Neural progenitor cell (in vitro differentiated cells): ENCODE measurements around the gene DNAH9.

Source experiments
- EZH2 ChIP-seq: fragments of 200-600 bp; sonication (generic); IDR thresholded peaks from 2 replicates; pipeline ENCODE4 v1.6.1; 2017; ENCODE audit warnings: antibody characterized with exemption, mild to moderate bottlenecking, moderate library complexity
- TF ChIP-seq, protein P1 (sequence below): fragments of 200-600 bp; sonication (generic); IDR thresholded peaks from 2 replicates; pipeline ENCODE4 v1.5.1; 2017; ENCODE audit warnings: antibody characterized with exemption, mild to moderate bottlenecking

DNA sequence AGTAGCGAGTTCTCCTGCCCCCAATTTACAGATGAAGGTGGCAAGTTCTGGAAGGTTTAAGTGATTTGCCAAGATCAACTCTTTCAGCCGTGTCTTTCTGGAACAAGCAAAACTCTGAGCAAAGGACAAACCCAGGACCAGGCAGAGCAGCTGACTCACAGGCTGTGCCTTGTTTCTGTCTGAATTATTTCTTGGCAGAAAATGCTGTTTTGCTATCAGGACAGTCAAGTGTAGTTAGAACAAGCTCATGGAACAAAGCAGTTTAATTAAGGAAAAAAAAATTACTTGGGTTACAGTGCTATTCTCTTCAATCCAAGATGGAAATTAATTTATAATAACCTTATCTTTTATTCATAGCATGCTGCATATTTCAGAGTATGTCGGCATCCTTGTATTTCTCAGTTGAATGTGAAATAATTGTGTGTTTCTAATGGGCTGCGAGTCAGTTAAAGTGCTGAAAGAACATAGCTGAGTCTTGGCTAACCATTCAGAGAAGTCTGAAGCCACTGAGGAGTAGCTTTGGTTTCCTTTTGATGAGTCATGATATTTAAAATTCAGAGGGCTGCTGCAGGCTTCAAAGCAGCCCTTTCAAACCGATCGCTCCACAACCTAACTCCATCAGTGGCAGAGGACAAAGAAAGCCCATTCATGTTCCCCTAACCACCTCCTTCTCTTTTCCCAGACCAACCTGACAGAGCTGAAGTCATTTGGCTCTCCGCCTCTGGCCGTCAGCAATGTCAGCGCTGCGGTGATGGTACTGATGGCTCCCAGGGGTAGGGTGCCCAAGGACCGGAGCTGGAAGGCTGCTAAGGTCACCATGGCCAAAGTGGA lies 255.3 kb downstream of the DNAH9 start:
- TF ChIP-seq EZH2: no peak
- TF ChIP-seq, protein P1, sequence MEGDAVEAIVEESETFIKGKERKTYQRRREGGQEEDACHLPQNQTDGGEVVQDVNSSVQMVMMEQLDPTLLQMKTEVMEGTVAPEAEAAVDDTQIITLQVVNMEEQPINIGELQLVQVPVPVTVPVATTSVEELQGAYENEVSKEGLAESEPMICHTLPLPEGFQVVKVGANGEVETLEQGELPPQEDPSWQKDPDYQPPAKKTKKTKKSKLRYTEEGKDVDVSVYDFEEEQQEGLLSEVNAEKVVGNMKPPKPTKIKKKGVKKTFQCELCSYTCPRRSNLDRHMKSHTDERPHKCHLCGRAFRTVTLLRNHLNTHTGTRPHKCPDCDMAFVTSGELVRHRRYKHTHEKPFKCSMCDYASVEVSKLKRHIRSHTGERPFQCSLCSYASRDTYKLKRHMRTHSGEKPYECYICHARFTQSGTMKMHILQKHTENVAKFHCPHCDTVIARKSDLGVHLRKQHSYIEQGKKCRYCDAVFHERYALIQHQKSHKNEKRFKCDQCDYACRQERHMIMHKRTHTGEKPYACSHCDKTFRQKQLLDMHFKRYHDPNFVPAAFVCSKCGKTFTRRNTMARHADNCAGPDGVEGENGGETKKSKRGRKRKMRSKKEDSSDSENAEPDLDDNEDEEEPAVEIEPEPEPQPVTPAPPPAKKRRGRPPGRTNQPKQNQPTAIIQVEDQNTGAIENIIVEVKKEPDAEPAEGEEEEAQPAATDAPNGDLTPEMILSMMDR: no peak
